ENCODE results near the gene ACER2.

Gene ACER2

GRCh38 chr9:19456996-19457692 is 48.3 kb downstream of the ACER2 start:
- peak; percentile 69 to 77 for DNase-seq

GRCh38 chr9:19457693-19458009 is 48.8 kb downstream of the ACER2 start:
- DNase-seq: no peak

DNA sequence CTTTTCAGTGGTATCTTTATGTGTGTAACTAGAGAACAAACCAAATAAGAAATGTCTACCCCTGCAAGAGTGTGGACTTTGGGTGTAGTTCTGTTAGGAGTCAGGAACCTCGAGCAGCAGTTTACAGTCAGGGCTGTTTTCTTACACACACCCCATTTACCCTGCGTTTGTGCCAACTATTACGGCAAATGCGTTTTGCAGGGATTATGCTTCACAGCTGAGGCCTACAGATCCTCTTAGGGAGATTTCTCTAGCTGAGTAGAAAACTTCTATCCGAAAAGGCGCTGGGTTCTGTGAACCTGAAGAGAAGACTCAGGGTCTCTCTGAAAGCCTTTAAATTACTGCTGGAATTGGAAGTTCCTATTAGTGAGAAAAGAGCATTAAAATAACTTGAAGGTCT is 51.4 kb downstream of the ACER2 start:
- DNase-seq: no peak

DNA sequence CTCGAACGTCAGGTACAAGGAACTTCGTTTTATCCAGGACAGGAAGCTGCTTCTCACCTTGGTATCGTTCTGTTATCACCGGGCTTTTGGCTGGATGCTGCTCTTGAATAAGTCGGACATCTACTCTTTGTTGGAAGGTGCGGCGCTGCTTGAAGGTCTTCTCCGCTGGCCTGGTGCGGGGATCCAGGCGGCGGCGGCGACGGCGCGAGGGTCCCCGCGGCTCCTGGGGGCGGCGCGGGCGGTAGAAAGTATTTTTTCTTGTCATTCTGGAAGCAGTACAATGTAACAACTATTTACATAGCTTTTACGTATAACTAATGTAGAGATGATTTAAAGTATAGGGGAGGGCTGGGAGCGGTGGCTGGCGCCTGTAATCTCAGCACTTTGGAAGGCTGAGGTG is 52.3 kb downstream of the ACER2 start:
- DNase-seq: no peak

- no peak for DNase-seq
These were observed 55.4 kb downstream of the ACER2 start for GRCh38 chr9:19464061-19464763.

DNA sequence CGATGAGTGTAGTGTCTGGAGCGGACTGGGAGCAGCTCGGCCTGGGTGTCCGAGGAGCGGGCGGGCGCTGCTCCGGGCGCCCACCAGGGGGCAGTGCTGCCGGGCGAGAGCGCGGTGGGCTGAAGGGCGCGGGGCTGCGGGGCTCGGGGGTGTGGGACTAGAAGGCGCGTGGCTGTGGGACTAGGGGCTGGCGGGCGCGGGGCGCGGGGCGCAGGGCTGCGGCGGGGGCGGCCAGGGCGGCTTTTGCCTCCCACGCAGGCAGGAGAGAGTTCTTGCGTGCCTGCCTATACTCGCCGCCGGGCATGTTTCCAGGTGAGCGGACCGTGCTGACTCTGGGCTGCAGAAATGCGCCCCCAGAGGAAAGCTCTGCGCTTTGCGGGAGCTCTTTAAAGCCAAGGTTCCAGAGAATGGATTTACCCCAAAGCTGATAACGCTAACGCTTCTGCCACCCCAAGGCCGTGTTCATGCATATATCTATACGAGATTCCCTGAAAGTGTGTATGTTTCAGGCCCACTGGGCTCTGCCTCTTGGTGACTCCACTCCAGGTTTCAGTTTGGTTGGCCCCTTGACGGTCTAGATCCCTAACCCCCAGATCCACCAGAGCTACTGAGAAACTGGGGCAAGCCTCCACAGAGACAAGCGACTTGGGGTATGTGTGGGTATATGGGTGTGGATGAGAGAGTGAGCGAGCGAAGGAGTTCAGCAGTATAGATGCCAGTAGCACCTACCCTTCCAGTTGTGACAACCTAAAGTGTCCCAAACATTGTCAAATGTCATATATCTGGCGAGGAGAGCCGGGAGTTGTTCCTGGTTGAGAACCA is 56.2 kb downstream of the ACER2 start:
- peak; percentile 81 to 86 for DNase-seq

DNA sequence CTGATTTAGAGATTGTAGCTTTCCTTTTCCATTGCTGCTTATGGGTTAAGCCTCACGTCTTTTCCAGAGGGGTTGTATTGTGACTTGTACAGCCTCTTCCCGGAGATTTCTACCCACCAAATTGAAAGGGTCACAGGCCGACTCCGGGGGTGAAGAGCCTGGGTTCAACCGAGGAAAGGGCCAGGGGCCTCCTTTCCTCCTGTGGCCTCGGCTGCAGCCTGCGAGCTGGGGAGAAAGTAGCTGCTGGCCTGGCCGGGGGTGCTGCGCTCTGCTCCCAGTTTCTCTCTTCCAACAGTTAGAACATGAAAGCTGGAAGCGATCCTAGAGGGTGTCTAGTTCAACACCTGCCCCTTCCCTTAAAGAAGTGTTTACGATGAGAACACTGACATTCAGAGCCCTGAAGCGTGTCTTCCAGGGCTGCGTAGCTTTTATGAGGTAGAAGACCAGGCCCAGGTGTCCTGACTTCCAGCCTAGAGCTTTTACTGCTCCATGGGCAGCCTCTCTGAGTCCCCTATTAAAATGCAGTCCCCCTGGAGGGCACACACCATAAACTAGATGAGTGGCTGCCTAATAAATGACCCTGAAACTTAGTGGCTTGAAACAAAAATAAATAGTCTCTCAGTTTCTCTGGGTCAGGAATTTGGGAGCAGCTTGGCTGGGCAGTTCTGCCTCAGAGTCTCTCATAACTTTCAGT is 56.9 kb downstream of the ACER2 start:
- no peak for DNase-seq

- DNase-seq: no peak
These were observed 57.5 kb downstream of the ACER2 start for GRCh38 chr9:19466280-19466639.

- no peak for DNase-seq
These were observed 60.5 kb downstream of the ACER2 start for GRCh38 chr9:19469271-19469670.

- DNase-seq: no peak
These were observed 61.8 kb downstream of the ACER2 start for GRCh38 chr9:19470567-19470966.

DNA sequence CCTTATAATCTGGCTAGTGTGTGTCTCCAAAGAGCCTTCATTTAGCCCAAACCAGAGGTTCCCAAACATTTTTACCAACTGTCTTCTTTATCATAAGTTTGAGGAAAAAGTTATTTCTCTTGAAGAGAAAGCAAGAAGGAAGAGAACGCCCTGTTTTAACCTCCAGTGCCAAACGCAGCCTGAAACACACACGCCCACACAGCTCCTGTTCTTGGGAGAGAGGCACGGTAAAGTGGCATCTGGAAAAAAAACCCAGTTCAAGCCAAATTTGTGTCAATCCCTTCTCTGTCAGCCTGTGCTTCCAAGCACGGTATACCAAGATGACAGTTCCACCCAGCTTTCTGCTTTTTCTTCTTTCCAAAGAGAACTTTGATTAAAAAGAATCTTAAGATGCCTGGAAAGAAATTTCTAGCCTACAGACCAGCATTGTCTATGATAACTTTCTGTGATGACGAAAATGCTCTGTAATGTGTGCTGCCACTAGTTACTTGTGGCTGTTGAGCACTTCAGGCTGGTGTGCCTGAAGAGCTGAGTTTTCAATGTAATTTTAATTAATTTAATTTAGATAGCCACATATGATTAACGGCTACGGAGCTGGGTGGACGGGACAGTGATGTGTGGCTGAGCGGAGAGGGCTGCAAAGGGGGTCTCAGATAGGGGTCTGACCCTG is 62.3 kb downstream of the ACER2 start:
- no peak for DNase-seq

DNA sequence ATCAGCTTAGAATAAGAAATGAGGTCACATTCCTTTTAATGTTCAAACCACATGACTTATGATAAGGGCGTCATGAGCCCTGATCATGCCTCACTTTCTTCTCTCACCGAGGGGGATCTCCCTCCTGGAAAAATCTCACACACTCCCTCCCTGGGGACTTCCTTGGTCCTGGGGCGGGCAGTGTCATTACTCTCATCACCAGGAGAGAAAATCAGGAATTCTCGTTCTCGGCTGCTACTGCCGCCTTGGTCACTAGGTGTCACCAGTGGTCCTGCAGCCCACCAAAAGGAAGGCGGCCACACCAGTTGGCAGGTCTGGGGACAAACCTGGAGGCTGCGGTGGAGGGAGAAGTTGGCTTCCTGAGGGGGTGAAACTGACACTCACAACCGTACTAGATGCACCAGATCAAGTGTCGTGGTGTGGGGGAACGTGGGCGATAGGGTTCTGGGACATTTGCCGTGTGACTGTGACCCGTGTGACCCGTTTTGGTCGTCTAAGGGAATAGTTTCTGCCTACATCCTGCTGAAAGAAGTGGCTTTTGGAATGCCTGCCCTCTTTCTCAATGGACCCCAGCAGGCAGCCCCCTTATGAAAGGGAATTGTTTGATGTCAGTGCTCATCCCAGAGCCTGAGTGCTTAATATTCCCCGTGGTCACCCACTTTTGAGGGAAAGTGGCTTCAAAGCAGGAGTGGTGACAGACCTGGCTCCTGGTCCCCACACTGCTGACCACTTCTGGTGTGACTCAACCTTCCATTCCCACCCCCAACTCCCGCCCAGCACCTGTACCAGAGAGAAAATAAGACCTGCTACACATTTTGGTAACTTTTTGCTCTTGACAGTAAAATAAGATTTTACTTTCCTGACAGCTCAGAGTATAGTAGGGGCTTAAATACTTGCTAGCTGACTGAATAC is 63.2 kb downstream of the ACER2 start:
- peak; percentile 73 to 75 for DNase-seq

DNA sequence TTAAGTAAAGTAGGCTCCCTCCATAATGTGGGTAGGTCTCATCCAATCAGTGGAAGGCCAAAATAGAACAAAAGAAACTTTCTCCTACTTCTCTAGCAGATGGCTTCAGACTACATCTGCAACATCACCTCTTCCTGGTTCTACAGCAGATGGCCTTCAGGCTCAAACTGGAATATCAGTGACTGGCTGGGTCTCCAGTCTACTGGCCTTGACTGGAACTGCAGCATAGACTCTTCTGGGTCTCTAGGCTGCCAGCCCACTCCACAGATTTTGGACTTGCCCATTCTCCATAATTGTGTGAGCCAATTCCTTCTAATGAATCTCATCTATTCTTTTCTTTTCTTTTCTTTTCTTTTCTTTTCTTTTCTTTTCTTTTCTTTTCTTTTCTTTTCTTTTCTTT is 64.8 kb downstream of the ACER2 start:
- no peak for DNase-seq

GRCh38 chr9:19479874-19480273 is 71.1 kb downstream of the ACER2 start:
- no peak for DNase-seq

GRCh38 chr9:19480345-19480744 is 71.5 kb downstream of the ACER2 start:
- no peak for DNase-seq

DNA sequence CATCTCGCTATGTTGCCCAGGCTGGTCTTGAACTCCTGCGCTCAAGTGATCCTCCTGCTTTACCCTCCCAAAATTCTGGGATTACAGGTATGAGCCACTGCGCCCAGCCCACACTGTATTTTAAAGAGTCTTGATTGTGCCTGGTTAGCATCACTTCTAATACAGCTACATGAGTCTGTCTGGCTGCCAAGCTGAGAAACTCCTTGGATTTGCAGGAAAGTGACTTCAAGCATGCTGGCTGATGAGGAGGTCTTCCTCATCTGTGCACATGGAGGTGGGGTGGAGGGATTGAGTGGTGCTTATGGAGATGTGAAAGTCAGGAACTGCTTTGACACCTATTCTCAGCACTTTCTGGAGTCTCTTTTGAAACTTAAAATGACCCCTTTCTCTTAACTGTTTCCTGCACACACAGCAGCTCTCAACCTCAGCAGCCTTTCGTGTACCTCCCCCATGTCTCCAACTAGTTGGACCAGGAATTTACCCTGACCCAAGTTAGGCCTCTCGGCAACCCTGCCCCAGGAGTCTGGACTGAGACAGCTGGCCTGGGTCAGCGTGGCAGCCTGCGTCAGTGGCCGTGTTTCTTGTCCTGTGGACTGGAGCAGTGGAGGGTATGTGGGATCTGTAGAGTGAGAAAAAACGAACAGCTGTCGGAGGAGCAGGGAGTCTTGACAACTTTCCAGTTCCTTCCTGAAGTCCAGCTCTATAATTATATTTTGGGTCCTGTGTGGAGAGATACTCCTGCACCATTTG is 72.5 kb downstream of the ACER2 start:
- no peak for DNase-seq

DNA sequence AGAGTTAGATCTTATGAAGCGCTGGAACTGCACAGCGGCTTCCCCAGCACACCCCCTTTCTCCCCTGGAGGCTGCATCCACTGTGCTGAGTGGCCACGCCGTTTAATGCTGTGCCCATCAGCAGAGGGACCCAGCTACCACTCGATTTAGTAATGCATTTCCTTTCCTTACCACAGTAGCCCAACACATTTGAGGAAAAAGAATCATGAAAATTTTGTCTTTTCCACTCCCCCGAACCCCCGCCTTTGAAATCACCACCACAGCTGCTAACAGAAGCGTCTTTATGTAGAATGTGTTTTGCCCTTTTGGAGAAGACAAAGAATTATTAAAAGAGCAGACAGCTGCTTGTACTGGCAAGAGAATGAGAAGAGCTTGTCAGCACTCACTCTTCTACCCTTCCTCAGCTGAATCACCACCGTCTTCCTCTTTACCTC is 73.2 kb downstream of the ACER2 start:
- no peak for DNase-seq

DNA sequence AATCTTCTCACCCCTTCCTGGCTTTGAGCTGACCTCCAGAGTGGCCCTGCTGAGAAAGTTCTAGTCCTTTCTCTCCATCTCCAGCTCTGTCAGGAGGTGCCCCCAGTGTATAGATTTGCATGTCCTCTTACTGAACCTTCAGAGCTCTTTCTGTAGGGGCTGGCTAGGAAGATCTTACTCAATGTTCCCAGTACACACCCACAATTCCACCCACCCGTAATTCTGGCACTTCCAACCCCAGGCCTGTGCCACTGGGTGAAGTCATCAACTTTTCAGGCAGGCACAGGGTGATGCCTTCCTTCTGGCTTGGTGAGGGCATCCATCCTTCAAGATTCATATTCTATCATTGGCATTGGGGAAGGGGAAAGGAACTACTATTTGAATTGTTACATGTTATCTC is 75.9 kb downstream of the ACER2 start:
- DNase-seq: no peak

- DNase-seq: no peak
These were observed 76.4 kb downstream of the ACER2 start for GRCh38 chr9:19485193-19485592.

- DNase-seq: no peak
These were observed 78.0 kb downstream of the ACER2 start for GRCh38 chr9:19486803-19487202.

GRCh38 chr9:19488721-19489120 is 79.9 kb downstream of the ACER2 start:
- DNase-seq: no peak

Data from activated T-cell treated with anti-CD3 and anti-CD28 coated beads, Interleukin-2, amount 50 U/mL, for 48 hours (primary cell).